Posterior cingulate gyrus (tissue), 11 donors: ENCODE measurements around the gene SSH2.
A peak's percentile ranks its signal among the peaks of the same experiment; 100 is the strongest.

Source experiments
- DNase-seq, 10 donors: peaks; one replicate each; pipeline versions ENCODE4 v3.0.0 to v3.0.0-alpha.2; 2020 to 2021; ENCODE audit warnings: mixed read lengths in 3 of 10
- intact Hi-C: fragments of 100-400 bp; cut with DNase I; formaldehyde crosslinking; loops from one replicate; pipeline ENCODE4 v1.15.1; 2023

SSH2 gene

DNA sequence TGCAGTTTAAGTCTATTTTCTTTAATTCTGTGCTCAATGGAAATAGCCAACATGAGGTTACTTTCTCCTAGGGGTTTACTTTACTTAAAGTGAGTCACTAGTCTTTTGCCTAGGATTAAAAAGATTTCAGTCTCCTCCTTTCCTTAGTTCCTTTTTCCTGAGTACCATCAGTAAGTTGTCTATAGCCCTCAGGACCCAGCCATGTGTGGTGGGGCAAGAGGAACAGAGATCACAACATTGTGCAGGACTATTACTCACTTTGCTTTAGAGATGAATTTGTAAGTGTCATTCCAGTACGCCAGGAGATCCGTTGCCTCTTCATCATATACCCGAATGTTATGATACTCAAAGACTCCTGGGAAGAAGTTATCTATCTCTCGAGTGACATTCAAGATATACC is 279.6 kb downstream of the SSH2 start:
- DNase-seq, result no peak
- intact Hi-C loops, result no loop called here

DNA sequence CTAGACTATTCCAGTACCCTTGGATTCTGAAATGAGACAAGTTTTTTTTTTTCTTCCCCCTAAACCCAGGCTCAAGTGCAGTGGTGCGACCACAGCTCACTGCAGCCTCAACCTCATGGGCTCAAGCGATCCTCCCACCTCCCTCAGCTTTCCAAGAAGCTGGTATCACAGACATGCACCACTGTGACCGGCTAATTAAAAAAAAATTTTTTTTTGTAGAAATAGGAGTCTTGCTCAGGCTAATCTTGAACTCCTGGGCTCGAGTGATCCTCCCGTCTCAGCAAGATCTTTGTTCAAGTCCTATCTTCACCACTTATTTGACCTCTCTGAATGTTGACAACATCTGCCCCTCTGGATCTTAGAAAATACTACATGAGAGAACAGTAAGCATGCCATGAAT is 280.7 kb downstream of the SSH2 start:
- intact Hi-C loops, result loop anchor here (10.0 kb wide), 1 partner anchor 45 kb away; no protein-coding TSS in a partner anchor
- peak in 1 of 10 donors; percentile 8 for DNase-seq

DNA sequence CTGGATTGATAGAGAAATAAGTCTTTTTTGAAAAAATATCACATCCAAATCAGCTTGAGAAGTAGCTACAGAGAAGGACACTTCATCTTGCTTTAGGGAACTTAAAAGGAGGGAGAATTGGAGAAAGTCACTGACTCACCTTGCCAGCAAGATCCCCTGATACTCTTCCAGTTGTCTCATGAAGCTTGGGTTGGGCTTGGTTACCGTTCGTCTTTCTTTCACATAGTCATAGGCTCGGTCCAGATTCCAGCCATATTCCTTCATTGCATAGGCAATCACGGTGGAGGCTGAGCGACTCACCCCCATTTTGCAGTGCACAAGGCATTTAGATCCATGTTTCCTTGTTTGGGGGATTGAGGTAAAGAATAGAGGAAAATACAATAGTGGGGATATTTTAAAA is 282.0 kb downstream of the SSH2 start:
- intact Hi-C loops, result loop anchor here (10.0 kb wide), 1 partner anchor 47 kb away; no protein-coding TSS in a partner anchor
- peak in 1 of 10 donors; percentile 6 for DNase-seq

DNA sequence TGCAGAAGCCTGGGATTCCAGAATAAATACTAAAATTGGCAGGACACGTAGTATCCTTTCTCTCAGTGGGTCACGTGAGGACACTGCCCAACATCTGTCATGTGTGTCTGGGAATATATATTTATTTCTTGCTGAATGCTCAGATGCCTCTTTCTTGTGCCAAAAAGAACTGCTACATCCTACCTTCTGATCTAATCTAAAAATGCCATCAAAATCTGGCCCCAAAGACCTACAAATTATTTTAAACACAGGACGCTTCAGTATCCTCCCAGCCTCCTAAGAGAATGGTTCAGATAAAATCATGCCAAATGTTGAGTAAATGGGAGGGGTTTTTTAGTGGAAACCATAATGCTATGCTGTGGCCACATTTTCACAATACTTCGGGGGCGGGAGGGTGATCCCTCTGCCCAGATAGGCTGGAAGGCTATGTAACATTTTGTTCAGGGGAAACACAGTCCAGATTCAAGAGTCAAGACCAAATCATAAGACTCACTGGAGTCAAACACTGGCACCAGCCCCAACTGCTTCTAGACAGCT is 284.4 kb downstream of the SSH2 start:
- peak in 3 of 10 donors; percentile 34 to 75 (median 38) for DNase-seq
- intact Hi-C loops, result loop anchor here (10.0 kb wide), 1 partner anchor 49 kb away; no protein-coding TSS in a partner anchor

DNA sequence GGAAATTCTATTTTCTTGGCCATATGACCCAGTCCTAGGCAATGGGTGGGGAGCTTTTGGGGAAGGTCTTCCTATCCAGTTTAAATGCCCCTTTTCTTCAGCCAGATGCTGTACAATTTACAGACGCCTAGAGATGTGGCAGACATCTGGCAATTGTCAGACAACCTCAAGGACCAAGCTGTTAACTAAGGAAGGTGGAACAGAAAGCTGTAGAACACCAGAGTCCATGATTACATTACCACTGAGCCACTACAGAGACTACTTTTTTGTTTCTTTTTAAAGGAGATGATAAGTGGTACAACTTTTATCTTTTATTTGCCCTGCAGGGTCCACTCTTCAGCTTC is 286.2 kb downstream of the SSH2 start:
- no peak for DNase-seq
- intact Hi-C loops, result loop anchor here (10.0 kb wide), 1 partner anchor 51 kb away; no protein-coding TSS in a partner anchor

DNA sequence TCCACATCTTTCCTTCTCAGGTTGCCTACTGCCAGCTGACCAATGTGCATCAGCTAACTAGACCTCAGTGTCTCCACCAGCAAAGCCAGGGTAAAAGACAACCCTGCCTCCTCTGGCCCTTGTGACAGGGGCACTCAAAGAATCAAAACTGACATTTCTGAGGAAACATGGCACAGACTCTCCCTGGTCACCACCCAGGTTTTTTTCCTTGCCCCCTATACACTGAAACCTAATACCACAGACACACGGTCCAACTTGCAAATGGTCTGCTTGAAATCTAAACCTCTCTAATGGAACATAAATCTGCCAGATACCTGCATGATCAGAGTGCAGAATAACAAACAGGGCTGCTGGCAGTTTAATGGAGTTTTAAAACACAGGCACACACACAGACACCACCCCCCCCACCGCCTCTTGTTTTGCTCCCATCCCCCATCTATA is 287.8 kb downstream of the SSH2 start:
- no peak for DNase-seq
- intact Hi-C loops, result loop anchor here (10.0 kb wide), 1 partner anchor 53 kb away; no protein-coding TSS in a partner anchor

DNA sequence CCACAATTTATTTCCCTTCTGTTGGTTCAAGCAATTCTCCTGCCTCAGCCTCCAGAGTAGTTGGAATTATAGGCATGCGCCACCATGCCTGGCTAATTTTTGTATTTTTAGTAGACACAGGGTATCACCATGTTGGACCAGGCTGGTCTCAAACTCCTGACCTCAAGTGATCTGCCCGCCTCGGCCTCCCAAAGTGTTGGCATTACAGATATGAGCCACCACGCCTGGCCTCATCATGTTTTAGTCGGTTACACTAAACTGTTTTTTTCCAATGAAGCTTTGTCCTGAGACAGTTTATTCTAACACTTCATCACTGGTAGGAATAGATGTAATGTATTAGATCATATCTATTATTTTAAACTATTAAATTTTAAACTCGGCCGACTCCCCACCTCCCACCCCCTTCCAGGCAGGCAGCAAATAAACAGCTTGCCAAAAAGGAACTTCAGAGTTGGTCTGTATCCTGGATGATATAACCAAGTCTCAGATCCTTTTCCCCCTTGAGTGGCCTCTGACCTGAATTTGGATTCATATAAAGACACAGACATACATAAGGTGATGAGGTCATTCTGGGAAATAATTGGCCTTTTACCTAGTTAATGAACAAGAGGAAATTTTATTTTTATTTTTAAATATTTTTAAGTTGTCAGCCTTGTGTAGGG is 288.9 kb downstream of the SSH2 start:
- DNase-seq, result peak in 1 of 10 donors; percentile 2
- intact Hi-C loops, result loop anchor here (10.0 kb wide), 1 partner anchor 54 kb away; no protein-coding TSS in a partner anchor

DNA sequence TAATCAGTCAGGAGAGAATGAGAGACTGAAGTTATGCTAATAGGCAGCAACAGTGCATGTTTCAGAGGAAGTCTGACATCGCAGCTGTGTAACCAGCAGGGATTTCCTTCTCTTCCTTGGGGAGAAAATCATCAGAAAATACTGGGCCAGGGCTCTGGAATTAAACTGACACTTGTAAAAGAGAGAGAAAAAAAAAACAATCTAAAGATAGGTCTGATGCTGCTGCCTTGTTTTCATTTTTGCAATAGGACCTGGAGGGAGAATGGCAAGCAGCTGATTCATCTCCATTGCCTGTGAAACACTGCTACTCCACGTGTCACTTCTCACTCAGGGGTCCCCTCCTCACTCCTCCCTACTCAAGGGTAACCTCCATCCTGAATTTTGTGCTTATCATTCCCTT is 289.6 kb downstream of the SSH2 start:
- DNase-seq, result peak in 1 of 10 donors; percentile 4
- intact Hi-C loops, result loop anchor here (10.0 kb wide), 1 partner anchor 54 kb away; no protein-coding TSS in a partner anchor

DNA sequence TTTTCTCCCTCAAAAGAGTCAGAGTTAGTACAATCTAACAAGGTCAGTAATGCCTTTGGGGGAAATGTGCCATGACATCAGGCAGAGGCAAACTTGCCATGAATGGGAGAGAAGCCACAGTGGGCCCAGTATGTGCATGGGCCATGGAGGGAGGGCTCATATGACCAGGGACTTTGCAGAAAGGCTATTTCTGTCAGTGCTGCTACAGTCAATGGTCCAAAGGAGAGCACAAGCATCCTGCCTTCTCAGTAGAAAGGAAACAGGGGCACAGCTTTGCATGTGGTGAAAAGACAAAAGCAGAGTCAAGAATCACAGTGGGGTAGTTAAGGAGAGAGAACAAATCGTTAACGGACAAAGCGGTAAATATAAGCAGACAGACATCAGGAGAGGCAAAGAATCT is 296.1 kb downstream of the SSH2 start:
- intact Hi-C loops, result loop anchor here (5.0 kb wide), 1 partner anchor 293 kb away; no protein-coding TSS in a partner anchor
- peak in 1 of 10 donors; percentile 14 for DNase-seq

DNA sequence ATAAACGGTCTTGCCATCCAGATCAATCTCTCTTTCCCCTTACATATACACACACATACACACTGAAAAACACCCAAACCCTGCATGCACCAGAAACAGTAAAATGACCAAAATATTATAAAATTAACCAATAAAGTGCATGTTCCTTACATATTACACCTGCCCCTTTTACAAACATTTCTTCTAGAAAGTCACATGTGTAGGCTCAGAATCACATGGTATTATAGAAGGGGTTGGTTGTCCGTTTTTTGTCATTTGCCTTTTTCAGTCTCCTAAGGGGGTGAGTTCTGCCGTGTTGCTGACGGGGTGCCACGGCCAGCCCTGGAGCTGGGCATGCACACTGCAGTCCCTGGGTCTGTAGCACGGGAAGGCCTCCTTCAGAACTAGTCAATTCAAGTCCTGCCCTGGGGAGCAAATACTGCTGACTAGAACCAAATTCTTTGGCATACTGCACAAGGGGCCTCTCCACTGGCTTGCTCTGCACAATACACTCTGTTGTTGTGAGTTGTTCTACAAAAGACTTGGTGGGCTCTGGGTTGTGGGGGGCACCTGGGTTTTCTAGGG is 299.3 kb downstream of the SSH2 start:
- DNase-seq, result peak in 1 of 10 donors; percentile 33
- intact Hi-C loops, result loop anchor here (5.0 kb wide), 1 partner anchor 297 kb away; no protein-coding TSS in a partner anchor

DNA sequence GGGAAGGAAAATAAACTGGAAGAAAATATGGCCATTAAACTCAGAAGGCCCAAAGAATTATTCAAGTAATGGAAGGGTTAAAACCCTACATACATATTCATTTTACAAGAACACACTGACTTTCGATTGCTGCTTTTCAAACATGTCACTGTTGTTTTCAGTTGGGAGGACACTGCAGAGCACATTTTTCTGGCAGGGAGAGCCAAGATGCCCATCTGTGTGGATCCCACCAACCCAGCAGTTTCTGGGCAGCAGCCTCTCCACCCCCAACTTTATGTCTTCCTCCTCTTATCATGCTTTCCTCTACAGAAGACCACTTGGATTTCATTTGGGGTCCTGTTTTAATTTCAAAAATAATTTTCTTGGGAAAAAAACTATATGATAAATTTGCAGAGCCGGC is 300.2 kb downstream of the SSH2 start:
- peak in 1 of 10 donors; percentile 9 for DNase-seq
- intact Hi-C loops, result loop anchor here (5.0 kb wide), 1 partner anchor 297 kb away; no protein-coding TSS in a partner anchor

DNA sequence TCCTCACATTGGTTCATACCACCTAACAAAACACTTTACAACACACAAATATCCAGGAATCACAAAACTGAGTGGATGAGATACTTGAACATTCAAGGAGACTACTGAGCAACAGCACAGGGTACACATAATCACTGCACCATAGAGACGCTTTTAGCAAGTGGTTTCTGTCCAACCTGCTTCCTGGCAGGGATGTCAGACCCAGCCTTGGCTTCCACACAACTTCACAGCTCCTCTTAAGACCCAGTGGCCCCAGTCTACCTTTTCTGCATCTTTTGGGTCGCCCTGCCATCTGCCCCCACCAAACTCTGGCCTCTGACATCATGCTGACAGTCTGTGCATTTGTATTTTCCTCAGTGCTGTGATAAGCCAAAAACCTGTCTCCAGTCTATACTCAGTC is 301.4 kb downstream of the SSH2 start:
- no peak for DNase-seq
- intact Hi-C loops, result no loop called here

DNA sequence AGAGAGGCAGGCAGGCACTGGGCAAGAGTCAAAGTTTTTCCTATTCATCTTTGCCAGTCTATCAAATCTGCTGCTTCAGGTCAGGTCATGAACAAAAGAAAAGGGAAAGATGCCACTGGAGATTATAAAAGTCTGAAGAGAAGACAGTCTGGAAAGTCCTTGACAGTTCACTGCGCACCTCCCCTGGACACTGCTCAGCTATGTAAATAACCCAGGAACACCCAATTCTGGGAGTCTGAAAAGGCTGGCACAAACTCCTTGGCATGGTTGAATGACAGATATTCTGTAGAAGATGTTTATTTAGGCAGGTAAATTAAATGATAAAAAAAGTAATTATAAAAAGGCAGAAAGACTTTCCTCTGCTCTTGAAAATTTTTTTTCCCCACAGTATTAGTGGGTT is 302.1 kb downstream of the SSH2 start:
- intact Hi-C loops, result no loop called here
- DNase-seq, result no peak

DNA sequence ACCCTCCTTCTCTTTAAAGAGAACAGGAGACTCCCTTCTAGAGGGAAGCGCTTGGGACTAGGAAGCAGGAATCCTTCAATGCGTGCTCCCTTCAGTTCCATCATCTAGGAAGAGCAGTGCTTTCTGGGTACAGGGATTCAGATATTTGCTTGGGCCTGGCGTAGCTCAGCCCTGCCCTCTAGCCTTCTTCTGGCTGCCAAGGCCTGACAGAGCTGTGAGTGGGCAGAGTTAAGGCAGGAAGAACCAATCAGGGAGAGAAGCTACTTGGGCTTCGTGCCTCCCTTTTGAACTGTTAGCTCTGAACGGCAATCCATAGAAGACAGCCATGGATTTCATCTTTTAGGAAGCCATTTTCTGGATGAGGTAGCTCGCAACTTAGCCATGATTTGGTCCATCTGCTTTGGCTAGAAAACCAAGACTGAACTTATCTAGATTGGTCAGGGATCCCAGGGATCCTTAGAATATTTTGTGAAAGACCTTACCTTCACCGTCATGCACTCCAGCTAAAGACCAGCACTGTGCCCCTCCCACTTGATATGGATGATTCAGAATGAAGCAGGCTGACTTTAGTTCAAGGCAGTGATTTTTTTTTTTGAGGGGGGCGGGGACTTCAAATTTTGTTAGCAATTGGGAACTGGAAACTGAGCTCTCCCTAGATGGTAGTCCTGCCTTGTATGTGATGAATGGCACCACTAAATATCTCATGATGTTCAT is 304.8 kb downstream of the SSH2 start:
- intact Hi-C loops, result no loop called here
- DNase-seq, result peak in 8 of 10 donors; percentile 28 to 95 (median 60)

DNA sequence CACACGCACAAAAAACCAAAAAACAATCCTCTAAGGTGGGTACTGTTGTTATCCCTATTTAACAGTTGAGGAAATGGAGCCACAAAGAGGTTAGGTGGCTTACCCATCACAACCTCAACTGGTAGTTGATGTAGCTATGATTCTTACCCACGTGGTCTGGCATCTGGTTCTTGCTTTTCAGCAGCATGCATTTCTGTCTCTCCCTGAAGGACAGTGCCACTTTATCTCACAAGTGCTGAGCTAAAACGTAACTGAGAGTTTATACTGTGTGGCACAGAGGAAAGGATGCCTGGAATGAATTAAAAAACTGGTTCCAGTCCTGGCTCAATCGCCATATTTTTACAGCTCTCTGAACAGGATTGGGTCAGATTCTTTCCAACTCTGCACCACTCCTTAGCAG is 305.4 kb downstream of the SSH2 start:
- no peak for DNase-seq
- intact Hi-C loops, result no loop called here

DNA sequence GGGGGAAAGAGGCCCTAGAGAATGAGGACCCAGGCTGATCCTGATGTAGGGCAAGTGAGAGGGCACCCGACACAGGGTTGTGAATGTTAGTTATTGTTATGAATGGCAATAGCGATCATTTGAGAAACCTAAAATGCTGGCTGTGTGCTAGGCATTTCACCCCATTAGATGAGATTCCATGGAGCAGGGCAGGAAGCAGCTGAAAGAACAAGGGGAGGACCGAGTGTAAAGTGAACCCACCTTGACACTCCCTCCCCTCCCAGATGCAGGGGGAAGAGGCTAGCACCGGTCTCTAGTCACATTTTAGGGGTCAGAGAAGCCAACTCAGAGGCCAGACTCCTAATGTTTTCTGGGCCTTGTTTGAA is 306.8 kb downstream of the SSH2 start:
- no peak for DNase-seq
- intact Hi-C loops, result no loop called here

DNA sequence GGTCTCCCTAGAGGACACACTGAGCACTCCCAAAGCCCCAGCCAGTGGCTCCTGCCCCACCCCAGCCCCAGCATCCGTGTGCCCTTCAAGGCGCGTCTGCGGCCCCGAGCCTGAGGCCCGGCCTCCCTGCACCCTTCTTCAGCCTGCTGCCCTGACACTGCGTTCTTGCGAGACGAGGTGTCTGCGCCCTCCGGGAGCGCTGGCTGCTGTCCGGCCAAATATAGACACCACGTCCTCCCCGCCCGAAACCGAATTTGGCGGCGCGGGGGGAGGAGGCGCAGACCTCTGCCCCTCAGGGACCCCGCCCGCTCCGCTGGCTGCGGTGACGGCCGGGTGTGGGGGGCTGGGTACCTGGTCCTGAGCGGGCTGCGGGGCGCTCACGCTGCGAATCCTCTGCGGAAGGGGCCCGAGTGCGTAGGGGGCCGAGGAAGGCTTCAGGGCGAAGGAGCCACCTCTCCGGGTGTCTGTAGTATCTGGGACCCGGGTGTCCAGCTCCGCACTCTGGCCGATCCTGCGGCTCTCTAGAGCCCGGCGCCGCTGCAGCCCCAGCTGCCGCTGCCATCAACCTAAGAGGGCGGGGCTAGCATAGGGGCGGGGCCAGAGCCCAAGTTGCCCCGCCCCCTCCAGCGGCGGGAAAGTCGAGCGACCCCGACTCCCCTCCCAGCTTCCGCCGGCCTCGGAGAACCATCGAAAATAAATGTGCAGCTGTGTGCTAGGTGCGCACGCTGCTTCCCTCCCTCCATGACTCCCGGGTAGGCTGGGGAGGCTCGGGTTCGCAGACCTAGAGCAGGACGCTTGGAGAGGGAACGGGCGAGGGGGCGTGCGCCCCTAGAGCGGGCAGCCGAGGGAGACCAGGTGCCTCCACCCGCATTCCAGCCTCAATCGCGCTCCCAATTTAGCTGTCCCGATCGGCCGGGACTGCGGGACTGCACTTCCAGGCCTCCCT is 307.4 kb downstream of the SSH2 start, which contains the start of gene CORO6:
Gene CORO6 (minus strand): TSS at position 576 of the 946 bp plus-strand sequence. CDS start 1,491 bp downstream, outside the sequence.
- intact Hi-C loops, result no loop called here
- peak in 8 of 10 donors; percentile 52 to 95 (median 74) for DNase-seq

DNA sequence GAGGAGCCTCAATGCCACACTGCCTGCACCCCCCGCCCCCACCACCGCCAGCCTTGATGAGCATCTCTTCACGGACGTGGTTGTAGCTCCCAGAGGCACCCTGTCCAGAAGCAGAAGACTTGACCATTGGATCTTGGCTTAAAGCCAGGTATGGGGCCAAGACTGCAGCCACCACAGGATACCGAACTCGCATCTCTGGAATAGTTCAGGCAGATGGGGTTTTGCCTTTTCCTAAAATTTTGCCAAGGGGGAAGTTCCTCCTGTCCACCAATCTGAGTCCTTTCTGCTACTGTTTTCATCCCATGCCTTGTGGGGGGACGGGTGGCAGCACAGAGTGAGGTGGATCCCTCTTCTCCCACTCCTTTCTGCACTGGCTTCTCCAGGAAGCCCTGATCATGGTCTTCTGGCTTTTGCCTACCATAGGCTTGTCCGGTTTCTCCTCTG is 308.3 kb downstream of the SSH2 start:
- intact Hi-C loops, result no loop called here
- DNase-seq, result peak in 3 of 10 donors; percentile 24 to 86 (median 45)

DNA sequence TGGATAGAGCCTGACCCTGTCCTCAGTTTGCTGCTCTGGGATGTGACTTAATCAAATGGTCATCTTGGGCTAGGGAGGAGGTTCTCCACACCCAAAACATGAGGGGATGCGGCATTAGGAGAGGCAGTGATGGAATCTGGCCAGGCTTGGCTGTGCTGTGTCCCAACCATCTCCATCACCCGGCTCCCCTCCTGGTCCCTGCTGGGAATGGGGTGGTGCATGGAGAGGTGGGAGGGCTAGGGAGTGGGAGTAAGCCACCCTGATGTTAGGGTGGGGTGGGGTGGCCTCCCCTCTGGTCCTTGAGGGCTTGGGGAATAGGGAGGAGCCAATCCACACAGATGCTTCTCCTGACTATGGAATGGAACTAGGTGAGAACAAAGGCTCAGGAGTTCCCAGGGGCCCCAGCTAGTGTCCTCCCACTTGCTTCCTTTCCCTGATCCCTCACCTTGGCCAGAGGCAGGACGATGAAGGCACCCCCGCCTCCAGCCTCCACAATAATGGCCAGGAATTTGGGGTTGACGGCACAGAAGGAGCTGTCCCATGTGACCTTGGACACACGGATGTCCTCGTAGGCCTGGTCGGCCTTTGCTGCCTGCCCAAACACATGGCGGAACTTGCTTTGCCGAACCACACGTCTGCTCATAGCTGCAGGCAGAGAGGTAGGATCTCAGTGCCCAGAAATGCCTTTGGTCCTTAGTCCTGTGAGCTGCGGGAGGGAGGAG is 309.1 kb downstream of the SSH2 start:
- intact Hi-C loops, result no loop called here
- peak in 1 of 10 donors; percentile 73 for DNase-seq
